Measurements from ENCODE around the gene DNM3.
A peak's percentile ranks its signal among the peaks of the same experiment; 100 is the strongest.

DNM3 gene

DNA sequence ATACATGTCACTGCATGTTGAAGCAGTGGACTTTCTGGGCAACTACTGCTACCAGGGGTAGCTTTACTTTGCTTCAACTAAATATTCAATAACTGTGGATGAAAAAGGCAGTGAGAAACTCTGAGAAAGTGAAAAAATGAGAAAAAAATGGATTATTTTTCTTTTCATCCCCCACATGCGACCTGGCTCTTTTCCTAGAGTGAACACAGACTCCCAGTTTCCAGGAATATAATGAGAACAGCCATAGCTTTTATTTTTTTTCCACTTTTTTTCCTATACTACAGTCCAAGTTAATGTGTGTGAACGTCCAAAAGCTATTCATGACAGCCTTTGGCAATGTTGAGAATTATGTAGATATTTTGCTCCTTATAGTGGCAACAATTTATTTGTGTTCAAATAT, 230.4 kb downstream of the DNM3 start:
- TF ChIP-seq, protein P1, sequence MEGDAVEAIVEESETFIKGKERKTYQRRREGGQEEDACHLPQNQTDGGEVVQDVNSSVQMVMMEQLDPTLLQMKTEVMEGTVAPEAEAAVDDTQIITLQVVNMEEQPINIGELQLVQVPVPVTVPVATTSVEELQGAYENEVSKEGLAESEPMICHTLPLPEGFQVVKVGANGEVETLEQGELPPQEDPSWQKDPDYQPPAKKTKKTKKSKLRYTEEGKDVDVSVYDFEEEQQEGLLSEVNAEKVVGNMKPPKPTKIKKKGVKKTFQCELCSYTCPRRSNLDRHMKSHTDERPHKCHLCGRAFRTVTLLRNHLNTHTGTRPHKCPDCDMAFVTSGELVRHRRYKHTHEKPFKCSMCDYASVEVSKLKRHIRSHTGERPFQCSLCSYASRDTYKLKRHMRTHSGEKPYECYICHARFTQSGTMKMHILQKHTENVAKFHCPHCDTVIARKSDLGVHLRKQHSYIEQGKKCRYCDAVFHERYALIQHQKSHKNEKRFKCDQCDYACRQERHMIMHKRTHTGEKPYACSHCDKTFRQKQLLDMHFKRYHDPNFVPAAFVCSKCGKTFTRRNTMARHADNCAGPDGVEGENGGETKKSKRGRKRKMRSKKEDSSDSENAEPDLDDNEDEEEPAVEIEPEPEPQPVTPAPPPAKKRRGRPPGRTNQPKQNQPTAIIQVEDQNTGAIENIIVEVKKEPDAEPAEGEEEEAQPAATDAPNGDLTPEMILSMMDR (IDR thresholded peaks at IDR 0.05) = no peak

DNA sequence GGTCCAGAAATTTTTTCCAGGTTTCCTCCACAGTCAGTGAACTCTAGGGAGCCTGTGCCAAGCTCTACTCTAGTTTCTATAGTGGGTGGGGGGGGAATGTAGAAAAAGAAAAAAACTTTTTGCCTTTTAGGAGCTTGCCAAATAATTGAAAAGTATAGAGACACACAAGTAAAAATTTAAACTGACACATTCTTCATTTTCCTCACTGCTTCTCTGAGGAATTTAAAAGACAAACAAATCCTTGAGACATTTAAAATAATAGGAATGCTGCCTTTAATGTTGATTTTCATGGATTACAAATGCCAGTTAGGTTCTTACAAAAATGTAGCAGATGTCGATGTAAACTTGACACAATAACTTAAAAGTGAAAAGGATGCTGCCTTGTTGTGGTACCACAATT, 241.9 kb downstream of the DNM3 start:
- TF ChIP-seq, protein P1 (IDR thresholded peaks at IDR 0.05) = no peak

DNA sequence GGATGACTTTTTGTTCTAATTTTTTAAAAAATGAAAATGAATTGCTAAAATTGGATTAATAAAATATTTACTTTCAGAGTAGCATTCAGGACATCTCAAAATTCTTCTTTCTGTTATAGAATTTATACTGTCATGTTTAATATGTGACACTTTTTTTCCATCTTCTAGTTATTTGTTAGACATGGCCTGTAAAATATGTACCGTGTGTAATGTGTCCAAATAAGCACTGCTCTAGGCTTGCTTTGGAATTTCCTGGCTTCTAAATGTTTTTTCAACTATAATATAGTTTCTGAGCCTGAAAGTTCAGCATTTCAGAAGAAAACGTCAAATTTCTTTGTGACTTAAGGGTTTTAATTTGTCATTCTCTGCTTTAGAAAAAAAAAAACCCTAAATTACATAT, 243.6 kb downstream of the DNM3 start:
- TF ChIP-seq, protein P1 (IDR thresholded peaks at IDR 0.05) = no peak

DNA sequence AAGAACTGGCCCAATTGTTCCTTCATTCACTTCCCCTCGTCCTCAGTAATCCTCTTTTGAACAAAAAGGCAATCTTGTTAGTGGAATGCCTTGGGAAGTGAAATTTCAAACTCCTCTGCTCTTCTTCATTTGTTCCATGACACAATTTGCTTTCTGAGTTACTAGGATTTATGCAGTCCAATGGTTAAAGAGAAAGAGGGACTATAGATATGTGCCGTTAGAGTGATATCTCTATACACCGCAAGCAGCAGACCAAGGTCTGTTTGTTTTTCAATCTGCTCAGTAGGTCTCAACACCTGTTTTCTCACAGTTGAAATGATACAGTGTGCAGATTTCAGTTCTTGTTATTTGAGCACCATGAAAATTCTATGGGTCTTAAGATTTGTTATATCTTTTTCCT, 244.0 kb downstream of the DNM3 start:
- TF ChIP-seq, protein P1 (IDR thresholded peaks at IDR 0.05) = no peak

DNA sequence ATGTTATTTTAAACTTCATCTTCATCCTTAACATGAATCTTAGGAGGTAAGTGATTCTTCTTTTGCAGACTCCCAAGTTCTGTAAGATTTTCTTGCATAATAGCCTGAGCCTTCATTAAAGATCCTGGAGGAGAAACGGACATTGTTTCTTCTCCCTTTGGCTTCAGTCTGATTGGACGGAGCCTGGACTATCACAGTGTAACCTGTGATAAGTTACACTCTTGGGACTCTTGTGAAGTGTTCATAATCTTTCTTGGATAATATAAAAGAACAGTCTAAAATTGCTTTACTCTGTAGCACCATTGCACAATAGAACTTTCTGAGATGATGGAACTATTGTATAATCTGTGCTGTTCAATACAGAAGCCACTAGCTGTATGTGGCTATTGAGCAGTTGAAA, 244.8 kb downstream of the DNM3 start:
- TF ChIP-seq, protein P1 (IDR thresholded peaks at IDR 0.05) = no peak

DNA sequence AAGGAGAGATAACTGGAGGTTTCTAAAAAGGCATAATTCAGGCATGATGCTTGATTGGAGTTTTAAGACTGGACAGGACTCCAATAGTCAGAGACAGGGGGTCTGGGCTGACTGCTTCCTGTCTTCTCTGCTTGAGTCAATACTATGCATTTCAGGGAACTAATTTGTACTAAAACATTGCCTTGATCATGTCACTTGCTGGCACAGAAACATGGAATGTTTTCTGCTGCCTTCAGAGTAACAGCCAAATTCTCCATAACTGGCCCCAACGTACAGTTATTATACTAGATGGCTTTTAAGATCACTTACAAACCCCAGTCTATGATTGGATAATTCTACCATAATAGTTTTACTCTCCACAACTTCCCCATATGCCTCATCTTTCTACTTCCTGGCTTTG, 247.0 kb downstream of the DNM3 start:
- TF ChIP-seq, protein P1 (IDR thresholded peaks at IDR 0.05) = no peak

DNA sequence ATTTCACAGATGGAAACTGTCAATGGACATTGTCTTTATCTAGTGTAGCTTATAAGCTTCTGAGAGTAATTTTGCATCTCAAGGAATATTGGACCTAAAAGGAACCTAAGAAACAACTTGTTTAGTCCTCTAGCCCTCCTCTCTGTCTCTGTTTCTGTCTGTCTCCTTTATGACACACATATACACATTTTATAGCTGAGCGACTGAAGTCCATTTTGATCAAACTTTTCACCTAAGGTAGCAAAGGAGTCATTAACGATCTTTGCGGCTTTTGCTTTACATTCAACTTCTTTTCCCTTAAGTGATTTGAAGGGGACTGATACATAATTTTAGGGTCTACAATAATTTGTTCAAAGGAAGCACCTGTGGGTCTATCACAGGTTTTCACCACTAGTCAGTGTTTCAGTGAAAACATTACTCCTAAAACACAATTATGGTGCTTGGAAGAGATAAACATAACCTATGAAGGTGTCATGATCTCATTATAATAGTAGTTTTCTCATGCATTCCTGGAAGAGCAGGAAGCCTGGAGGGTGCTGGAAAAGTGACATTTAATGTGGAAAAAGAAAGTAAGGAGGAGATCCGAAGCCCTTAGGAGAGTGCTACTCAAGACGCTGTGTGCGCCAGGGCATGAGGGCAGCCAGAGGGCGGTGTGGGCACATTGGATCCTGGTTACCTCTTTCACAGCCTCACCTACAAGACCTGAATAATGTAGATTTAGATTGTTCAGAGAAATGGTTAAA, 248.6 kb downstream of the DNM3 start:
- TF ChIP-seq, protein P1 (IDR thresholded peaks at IDR 0.05) = peak; percentile 98

DNA sequence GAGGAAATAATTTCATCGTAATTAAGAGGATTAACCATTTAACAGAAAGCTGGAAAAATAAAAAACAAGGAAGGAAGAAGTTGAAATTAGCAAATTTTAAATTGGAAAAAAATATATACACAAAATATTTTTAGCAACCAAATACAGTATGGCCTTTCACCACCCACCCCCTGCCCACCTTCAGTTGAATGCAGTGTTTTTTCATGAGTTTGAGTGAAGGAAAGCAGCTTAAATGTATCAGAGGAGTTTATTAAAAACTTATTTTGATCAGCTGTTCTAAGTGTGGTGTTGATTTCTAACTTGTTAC, 249.2 kb downstream of the DNM3 start:
- TF ChIP-seq, protein P1 (IDR thresholded peaks at IDR 0.05) = no peak; the same call in 1 of the 2 replicates

Data from LNCAP (cell line).